ENCODE results near the gene GRIK4.

DNA sequence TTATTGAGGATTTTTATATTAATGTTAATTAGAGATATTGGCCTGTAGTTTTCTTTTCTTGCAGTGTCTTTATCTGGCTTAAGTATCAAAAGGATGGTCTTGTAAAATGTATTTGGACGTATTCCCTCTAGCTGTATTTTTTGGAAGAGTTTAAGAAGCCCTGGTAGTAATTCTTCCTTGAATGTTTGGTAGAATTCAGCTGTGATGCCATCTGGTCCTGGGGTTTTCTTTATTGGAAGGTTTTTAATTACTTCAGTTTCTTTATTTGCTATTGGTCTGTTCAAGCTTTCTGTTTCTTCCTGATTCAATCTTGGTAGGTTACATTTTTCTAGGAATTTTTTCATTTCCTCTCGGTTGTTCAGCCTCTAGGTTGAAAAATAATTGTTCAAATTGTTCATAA lies 257.4 kb downstream of the GRIK4 start:
- TF ChIP-seq POLR2A (IDR thresholded peaks at IDR 0.05; ENCODE audit: low read depth, low read length) (no peak), BHLHE40 (IDR thresholded peaks at IDR 0.05; ENCODE audit: low read depth, low read length) (no peak), CHD1 (IDR thresholded peaks at IDR 0.05; ENCODE audit: low read depth, low read length) (no peak)
- TF ChIP-seq, protein P1, sequence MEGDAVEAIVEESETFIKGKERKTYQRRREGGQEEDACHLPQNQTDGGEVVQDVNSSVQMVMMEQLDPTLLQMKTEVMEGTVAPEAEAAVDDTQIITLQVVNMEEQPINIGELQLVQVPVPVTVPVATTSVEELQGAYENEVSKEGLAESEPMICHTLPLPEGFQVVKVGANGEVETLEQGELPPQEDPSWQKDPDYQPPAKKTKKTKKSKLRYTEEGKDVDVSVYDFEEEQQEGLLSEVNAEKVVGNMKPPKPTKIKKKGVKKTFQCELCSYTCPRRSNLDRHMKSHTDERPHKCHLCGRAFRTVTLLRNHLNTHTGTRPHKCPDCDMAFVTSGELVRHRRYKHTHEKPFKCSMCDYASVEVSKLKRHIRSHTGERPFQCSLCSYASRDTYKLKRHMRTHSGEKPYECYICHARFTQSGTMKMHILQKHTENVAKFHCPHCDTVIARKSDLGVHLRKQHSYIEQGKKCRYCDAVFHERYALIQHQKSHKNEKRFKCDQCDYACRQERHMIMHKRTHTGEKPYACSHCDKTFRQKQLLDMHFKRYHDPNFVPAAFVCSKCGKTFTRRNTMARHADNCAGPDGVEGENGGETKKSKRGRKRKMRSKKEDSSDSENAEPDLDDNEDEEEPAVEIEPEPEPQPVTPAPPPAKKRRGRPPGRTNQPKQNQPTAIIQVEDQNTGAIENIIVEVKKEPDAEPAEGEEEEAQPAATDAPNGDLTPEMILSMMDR (conservative IDR thresholded peaks at IDR 0.05; ENCODE audit: low read depth, low read length), result no peak
